ENCODE results near the gene MAT1A. TPM values are rescaled to one million over a fixed set of nuclear protein-coding genes. Genes with fewer than 3 reads are reported as not detected.

Gene MAT1A
- total and polyA plus RNA-seq, 2 of the 13 experiments (the other 11 are each of a cell fraction or from before 2014, with no cell fraction given): 57.1 to 76.9 TPM

DNA sequence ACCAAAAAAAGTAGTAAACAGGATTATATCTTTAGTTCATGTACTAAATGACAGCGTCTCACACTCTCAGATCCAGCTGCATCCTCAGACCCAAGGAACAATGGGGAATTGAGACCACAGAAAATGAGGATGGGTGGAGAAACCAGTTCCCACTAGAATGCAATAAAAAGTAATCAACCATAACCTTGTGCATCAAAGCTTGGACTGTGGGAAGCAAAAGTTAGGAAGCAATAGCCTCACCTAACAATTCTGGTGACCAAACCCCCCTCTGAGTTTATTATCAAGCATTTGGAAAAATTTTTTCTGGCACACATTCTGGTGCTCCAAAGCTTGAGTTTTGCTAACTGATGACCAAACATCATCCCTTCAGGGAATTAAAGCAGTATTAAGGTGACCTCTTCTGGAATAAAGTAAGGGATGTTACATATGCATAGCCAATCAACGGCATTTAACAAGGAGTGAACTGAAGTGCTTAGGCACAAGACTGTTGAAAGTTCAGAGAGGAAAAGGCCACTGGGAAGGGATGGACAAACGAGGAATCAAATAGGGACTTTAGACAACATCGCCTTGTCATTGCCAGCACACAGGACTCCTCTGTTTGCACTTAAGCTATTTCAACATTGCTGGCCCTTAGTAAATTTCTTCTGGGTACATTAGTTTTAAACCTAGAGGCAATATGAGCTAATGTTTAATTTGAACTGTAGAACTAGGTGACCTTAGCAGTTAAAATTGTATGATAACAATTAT is 1.2 kb upstream of the MAT1A start (continued):
- TF ChIP-seq, protein P1, sequence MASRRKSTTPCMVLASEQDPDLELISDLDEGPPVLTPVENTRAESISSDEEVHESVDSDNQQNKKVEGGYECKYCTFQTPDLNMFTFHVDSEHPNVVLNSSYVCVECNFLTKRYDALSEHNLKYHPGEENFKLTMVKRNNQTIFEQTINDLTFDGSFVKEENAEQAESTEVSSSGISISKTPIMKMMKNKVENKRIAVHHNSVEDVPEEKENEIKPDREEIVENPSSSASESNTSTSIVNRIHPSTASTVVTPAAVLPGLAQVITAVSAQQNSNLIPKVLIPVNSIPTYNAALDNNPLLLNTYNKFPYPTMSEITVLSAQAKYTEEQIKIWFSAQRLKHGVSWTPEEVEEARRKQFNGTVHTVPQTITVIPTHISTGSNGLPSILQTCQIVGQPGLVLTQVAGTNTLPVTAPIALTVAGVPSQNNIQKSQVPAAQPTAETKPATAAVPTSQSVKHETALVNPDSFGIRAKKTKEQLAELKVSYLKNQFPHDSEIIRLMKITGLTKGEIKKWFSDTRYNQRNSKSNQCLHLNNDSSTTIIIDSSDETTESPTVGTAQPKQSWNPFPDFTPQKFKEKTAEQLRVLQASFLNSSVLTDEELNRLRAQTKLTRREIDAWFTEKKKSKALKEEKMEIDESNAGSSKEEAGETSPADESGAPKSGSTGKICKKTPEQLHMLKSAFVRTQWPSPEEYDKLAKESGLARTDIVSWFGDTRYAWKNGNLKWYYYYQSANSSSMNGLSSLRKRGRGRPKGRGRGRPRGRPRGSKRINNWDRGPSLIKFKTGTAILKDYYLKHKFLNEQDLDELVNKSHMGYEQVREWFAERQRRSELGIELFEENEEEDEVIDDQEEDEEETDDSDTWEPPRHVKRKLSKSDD (CRISPR knock-in tag; IDR thresholded peaks at IDR 0.05; ENCODE audit: low read depth): no peak
- TF ChIP-seq, protein P2, sequence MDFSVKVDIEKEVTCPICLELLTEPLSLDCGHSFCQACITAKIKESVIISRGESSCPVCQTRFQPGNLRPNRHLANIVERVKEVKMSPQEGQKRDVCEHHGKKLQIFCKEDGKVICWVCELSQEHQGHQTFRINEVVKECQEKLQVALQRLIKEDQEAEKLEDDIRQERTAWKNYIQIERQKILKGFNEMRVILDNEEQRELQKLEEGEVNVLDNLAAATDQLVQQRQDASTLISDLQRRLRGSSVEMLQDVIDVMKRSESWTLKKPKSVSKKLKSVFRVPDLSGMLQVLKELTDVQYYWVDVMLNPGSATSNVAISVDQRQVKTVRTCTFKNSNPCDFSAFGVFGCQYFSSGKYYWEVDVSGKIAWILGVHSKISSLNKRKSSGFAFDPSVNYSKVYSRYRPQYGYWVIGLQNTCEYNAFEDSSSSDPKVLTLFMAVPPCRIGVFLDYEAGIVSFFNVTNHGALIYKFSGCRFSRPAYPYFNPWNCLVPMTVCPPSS (IDR thresholded peaks at IDR 0.05): no peak
- TF ChIP-seq SATB2 (CRISPR knock-in tag; IDR thresholded peaks at IDR 0.05): no peak
- no peak for TF ChIP-seq XBP1 (CRISPR knock-in tag; IDR thresholded peaks at IDR 0.05)
- TF ChIP-seq ZNF224 (CRISPR knock-in tag; IDR thresholded peaks at IDR 0.05): no peak
- TF ChIP-seq CEBPB (IDR thresholded peaks at IDR 0.05; ENCODE audit: borderline replicate concordance, low read depth, low read length): peak; percentile 77
- TF ChIP-seq, protein P3, sequence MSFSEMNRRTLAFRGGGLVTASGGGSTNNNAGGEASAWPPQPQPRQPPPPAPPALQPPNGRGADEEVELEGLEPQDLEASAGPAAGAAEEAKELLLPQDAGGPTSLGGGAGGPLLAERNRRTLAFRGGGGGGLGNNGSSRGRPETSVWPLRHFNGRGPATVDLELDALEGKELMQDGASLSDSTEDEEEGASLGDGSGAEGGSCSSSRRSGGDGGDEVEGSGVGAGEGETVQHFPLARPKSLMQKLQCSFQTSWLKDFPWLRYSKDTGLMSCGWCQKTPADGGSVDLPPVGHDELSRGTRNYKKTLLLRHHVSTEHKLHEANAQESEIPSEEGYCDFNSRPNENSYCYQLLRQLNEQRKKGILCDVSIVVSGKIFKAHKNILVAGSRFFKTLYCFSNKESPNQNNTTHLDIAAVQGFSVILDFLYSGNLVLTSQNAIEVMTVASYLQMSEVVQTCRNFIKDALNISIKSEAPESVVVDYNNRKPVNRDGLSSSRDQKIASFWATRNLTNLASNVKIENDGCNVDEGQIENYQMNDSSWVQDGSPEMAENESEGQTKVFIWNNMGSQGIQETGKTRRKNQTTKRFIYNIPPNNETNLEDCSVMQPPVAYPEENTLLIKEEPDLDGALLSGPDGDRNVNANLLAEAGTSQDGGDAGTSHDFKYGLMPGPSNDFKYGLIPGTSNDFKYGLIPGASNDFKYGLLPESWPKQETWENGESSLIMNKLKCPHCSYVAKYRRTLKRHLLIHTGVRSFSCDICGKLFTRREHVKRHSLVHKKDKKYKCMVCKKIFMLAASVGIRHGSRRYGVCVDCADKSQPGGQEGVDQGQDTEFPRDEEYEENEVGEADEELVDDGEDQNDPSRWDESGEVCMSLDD (CRISPR knock-in tag; IDR thresholded peaks at IDR 0.05; ENCODE audit: borderline replicate concordance): no peak
- TF ChIP-seq, protein P4, sequence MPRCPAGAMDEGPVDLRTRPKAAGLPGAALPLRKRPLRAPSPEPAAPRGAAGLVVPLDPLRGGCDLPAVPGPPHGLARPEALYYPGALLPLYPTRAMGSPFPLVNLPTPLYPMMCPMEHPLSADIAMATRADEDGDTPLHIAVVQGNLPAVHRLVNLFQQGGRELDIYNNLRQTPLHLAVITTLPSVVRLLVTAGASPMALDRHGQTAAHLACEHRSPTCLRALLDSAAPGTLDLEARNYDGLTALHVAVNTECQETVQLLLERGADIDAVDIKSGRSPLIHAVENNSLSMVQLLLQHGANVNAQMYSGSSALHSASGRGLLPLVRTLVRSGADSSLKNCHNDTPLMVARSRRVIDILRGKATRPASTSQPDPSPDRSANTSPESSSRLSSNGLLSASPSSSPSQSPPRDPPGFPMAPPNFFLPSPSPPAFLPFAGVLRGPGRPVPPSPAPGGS (CRISPR knock-in tag; IDR thresholded peaks at IDR 0.05): no peak
- TF ChIP-seq TCF7L2 (IDR thresholded peaks at IDR 0.05; ENCODE audit: low read depth, low read length): no peak
- TF ChIP-seq, protein P5, sequence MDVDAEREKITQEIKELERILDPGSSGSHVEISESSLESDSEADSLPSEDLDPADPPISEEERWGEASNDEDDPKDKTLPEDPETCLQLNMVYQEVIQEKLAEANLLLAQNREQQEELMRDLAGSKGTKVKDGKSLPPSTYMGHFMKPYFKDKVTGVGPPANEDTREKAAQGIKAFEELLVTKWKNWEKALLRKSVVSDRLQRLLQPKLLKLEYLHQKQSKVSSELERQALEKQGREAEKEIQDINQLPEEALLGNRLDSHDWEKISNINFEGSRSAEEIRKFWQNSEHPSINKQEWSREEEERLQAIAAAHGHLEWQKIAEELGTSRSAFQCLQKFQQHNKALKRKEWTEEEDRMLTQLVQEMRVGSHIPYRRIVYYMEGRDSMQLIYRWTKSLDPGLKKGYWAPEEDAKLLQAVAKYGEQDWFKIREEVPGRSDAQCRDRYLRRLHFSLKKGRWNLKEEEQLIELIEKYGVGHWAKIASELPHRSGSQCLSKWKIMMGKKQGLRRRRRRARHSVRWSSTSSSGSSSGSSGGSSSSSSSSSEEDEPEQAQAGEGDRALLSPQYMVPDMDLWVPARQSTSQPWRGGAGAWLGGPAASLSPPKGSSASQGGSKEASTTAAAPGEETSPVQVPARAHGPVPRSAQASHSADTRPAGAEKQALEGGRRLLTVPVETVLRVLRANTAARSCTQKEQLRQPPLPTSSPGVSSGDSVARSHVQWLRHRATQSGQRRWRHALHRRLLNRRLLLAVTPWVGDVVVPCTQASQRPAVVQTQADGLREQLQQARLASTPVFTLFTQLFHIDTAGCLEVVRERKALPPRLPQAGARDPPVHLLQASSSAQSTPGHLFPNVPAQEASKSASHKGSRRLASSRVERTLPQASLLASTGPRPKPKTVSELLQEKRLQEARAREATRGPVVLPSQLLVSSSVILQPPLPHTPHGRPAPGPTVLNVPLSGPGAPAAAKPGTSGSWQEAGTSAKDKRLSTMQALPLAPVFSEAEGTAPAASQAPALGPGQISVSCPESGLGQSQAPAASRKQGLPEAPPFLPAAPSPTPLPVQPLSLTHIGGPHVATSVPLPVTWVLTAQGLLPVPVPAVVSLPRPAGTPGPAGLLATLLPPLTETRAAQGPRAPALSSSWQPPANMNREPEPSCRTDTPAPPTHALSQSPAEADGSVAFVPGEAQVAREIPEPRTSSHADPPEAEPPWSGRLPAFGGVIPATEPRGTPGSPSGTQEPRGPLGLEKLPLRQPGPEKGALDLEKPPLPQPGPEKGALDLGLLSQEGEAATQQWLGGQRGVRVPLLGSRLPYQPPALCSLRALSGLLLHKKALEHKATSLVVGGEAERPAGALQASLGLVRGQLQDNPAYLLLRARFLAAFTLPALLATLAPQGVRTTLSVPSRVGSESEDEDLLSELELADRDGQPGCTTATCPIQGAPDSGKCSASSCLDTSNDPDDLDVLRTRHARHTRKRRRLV (CRISPR knock-in tag; IDR thresholded peaks at IDR 0.05): peak; percentile 99
- no peak for TF ChIP-seq MZF1 (CRISPR knock-in tag; IDR thresholded peaks at IDR 0.05; ENCODE audit: borderline replicate concordance)
- no peak for TF ChIP-seq ZFYVE20 (CRISPR knock-in tag; IDR thresholded peaks at IDR 0.05; ENCODE audit: borderline replicate concordance, low read depth)
- no peak for TF ChIP-seq ZNF672 (CRISPR knock-in tag; IDR thresholded peaks at IDR 0.05)
- TF ChIP-seq MED8 (CRISPR knock-in tag; IDR thresholded peaks at IDR 0.05; ENCODE audit: insufficient replicate concordance): no peak
- TF ChIP-seq RORA (CRISPR knock-in tag; IDR thresholded peaks at IDR 0.05): no peak
- TF ChIP-seq IRF2 (CRISPR knock-in tag; IDR thresholded peaks at IDR 0.05): peak; percentile 68

All from HepG2 (cell line).